A375 (cell line): ENCODE measurements around the gene TLCD1. TPM values are rescaled to one million over a fixed set of nuclear protein-coding genes. Genes with fewer than 3 reads are reported as not detected.

Experiments
- small RNA-seq: library from RNA; depleted of rRNA; stranded (forward); fragments of <200 nt; gene quantifications from one replicate; pipeline ENCODE3, GENCODE V24; 2014
- total RNA-seq: library from RNA; depleted of rRNA; stranded (reverse); fragments of >200 nt; shearing (Covaris generic); gene quantifications from 2 replicates; pipeline ENCODE4 v1.2.3, GENCODE V29; 2014; rRNA removed

The TLCD1 gene
- total RNA-seq = 16.1 and 18.9 TPM in 2 replicates

GRCh38 chr17:28726226-28726626, at the start of gene TLCD1:
Gene TLCD1 (minus strand): TSS chr17:28726233. CDS start chr17:28726097, 136 bp downstream.

GRCh38 chr17:28743243-28744103, 17.4 kb upstream of the TLCD1 start, which contains the start of gene TRAF4:
Gene TRAF4 (plus strand): TSS chr17:28744011. CDS start chr17:28744113, 102 bp downstream.

GRCh38 chr17:28728364-28729200, 2.5 kb upstream of the TLCD1 start, which contains the start of gene NEK8:
Gene NEK8 (plus strand): TSS chr17:28728788. CDS start chr17:28728814, 26 bp downstream.

GRCh38 chr17:28717578-28718332, 8.3 kb downstream of the TLCD1 start, which contains the start of gene RAB34:
Gene RAB34 (minus strand): TSS chr17:28717868. CDS start chr17:28717266, 602 bp downstream.

GRCh38 chr17:28711723-28712031, 14.4 kb downstream of the TLCD1 start, which contains the start of gene PROCA1:
Gene PROCA1 (minus strand): TSS chr17:28711888. CDS start chr17:28711660, 228 bp downstream.

Small RNAs within 50 kb of the gene (small RNA-seq; reads per million reads assigned to genes)
- gene SNORD42A = not detected
- not detected for gene SNORD42B
- gene SNORD4A = not detected
- not detected for gene SNORD4B

Other genes starting within 250 kb of the TLCD1 start
- 0.11 TPM in 1 of 2 replicates, not detected in the other for gene FOXN1, start 219.9 kb downstream of the TLCD1 start, total RNA-seq
- gene UNC119, start 173.6 kb downstream of the TLCD1 start, total RNA-seq = 41.9 and 42.8 TPM in 2 replicates
- gene PIGS, start 154.7 kb downstream of the TLCD1 start, total RNA-seq = 64.5 and 79.7 TPM in 2 replicates
- gene ALDOC, start 149.3 kb downstream of the TLCD1 start, total RNA-seq = 116 and 133 TPM in 2 replicates
- gene SPAG5, start 127.2 kb downstream of the TLCD1 start, total RNA-seq = 97.4 and 108 TPM in 2 replicates
- gene RSKR, start 112.0 kb downstream of the TLCD1 start, total RNA-seq = 6.3 and 7.8 TPM in 2 replicates
- gene BLTP2, start 81.1 kb downstream of the TLCD1 start, total RNA-seq = 114 and 124 TPM in 2 replicates
- gene SDF2, start 64.3 kb downstream of the TLCD1 start, total RNA-seq = 44.1 and 50.7 TPM in 2 replicates
- 61.7 and 66.9 TPM in 2 replicates for gene SUPT6H, start 64.0 kb downstream of the TLCD1 start, total RNA-seq
- gene PROCA1, start 14.3 kb downstream of the TLCD1 start, total RNA-seq = 7.3 and 10.3 TPM in 2 replicates
- gene RAB34, start 8.4 kb downstream of the TLCD1 start, total RNA-seq = 217 and 273 TPM in 2 replicates
- gene RPL23A, start 6.2 kb downstream of the TLCD1 start, total RNA-seq = 965 and 1,132 TPM in 2 replicates
- gene NEK8, start 2.6 kb upstream of the TLCD1 start, total RNA-seq = 2.7 and 3.1 TPM in 2 replicates
- 91.1 and 92.0 TPM in 2 replicates for gene TRAF4, start 17.8 kb upstream of the TLCD1 start, total RNA-seq
- 10.9 and 11.8 TPM in 2 replicates for gene FAM222B, start 116.6 kb upstream of the TLCD1 start, total RNA-seq
- gene ERAL1, start 128.8 kb upstream of the TLCD1 start, total RNA-seq = 24.2 and 35.3 TPM in 2 replicates
- gene FLOT2, start 171.5 kb upstream of the TLCD1 start, total RNA-seq = 36.3 and 39.4 TPM in 2 replicates
- gene DHRS13, start 176.8 kb upstream of the TLCD1 start, total RNA-seq = 19.3 and 20.6 TPM in 2 replicates
- 23.2 and 23.6 TPM in 2 replicates for gene PHF12, start 225.3 kb upstream of the TLCD1 start, total RNA-seq